NCI-H128 (cell line): Measurements from ENCODE around the gene MRE11.

Experiments used
- DNase-seq: peaks from one replicate; lab custom pipeline; 2025; ENCODE audit not compliant: unreplicated experiment; lab: John Stamatoyannopoulos, UW

MRE11 gene

GRCh38 chr11:94493281-94494125 lies at the start of gene MRE11, which contains the start of gene ANKRD49:
Gene MRE11, minus strand, starts transcription at chr11:94493844. Its CDS starts 1,043 bp downstream, at chr11:94492801.
Gene ANKRD49, plus strand, starts transcription at chr11:94493984. Its CDS starts 2,710 bp downstream, at chr11:94496694.
- peak; percentile 93 for DNase-seq

DNA sequence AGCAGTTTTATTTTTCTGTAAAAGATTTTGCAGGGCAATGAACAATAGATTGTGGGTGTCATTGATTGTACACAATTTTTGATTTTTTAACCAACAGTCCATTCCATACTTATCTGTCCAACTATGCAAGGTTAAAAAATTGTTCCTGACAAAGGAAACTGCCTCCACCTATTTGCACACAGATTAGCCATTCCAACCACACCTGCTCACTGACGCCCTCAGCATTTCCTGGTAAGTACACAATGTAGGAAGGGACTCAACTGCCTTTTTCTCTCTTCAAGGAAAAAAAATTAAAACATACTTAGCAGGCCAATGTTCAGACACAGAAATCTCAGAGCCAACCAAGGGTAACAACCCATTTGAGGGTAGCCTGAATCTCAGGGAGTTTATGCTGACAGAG lies 45.8 kb upstream of the MRE11 start:
- no peak for DNase-seq

GRCh38 chr11:94537031-94537600 lies 43.5 kb upstream of the MRE11 start:
- DNase-seq, result no peak

- no peak for DNase-seq
Observed at GRCh38 chr11:94536386-94536785, 42.7 kb upstream of the MRE11 start.

DNA sequence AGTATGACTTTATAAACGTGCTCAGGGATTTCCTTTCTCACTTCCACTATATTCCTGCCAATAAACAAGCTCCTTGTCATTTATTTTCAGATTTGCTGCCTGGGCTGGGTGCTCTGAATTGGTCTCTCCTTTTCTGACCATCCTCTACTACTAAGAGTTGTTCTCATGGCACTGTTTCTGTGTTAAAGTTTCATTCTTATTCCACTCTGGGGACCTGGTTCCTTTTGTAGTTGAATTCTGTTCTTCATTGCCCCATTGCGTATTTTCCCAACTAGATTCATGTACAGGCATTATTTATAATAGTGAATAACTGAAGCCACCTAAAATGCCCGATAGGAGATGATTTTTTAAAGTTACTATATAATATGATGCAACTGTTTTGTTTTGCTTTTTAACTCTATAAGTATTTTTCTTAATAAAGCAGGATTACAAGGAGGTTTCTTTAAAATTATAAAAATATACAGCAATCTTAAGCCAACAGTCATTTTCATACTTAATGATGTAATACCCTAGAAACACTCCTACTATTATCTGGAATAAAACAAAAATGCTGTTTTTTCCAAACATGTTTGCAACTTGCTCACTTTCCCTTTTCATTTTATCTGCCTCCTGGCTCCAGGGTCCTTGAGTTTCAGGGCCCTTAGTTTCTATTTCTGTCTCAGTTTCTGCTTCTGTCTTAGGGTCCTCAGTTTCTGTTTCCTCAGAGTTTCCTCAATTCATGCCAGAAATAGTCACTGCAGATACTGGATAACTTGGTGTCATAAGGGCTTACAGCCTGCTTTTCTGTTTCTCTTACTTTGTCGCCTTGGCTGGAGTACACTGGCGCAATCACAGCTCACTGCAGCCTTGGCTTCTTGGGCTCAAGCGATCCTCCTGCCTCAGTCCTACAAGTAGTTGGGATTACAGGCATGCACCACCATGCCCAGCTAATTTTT lies 40.3 kb upstream of the MRE11 start:
- no peak for DNase-seq

DNA sequence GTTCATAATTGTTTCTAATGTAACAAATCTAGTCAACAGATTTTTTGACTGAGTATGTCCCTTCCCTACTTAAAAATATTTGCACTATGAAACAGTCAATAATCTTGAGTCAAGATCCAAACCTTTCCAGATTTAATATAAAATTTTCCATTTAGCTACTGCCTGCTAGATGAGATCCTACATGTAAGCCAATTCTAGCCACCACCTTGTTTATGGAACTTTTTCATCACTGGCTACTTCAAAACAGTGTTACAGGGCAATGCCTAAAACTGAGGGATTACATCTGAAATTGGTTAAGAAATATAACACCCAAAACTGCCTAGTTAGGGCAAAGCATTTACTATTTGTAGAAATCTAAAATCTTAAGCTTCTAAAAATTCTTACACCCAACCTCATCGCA lies 39.6 kb upstream of the MRE11 start:
- no peak for DNase-seq

DNA sequence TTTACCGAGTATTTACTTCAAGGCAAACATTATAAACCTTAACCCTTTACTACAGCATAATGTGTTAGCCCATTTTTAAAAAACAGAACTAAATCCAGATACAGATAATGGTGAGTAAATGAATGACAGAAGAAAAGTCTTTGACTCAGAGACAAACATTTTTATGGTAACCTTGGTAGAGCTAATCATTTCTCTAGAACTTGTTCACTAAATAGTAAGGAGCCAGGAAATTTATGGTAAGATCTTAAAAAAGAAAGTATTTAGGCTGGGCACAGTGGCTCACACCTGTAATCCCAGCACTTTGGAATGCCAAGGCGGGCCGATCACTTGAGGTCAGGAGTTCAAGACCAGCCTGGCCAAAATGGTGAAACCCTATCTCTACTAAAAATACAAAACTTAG lies 38.6 kb upstream of the MRE11 start:
- no peak for DNase-seq

DNA sequence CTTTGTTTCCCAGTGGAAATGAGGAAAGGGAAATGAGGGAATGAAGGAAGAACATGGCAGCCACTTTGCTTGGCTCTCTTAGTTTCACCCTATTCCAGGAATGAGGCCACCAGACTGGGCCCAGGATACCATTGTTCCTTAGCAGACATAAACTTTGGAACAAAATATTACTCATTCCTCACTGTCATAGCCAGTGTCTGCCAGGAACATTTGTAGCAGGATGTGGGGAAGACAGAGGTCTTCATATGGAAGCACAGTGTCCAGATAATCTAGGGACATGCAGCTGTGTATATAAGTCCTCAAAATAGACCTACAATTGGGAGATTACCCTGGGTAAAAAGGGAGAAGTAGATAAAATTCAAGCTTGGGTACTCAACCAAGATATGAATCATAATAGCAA lies 34.9 kb upstream of the MRE11 start:
- DNase-seq, result no peak

DNA sequence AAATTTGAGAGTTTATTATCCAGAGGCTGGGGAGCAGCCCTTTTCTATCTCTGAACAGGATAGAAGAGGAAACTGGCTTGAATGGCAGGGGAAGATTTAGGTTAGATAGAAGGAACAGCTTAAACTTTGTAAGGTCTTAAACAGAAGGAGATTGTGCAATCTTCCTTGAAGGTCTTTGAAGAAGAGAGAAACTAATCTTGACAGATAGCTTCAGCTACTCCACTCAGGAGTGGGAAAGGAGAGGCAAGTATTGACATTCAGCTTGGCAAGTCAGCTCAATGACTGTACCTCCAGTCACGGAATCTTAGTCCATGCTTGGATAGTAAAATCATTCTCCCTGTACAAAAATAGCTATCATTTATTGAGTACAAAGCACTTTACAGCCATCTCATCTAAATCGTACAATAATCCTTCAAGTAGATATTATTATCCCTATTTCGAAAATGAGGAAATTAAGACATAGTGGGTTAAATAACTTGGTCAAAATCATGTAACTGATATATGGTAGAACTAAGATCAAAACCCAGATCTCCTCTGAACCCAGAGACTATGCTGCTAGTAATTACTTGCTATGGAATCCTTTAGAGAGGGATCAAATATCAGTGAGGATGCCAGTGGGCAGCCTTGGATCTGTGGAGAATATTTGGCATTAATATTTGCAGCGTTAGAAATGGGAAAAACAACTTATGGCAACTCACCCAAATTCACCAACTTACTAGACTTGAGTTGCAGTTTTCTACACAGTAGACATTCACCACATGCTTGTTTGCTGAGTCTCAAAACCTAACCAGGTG lies 33.2 kb upstream of the MRE11 start:
- DNase-seq, result no peak

DNA sequence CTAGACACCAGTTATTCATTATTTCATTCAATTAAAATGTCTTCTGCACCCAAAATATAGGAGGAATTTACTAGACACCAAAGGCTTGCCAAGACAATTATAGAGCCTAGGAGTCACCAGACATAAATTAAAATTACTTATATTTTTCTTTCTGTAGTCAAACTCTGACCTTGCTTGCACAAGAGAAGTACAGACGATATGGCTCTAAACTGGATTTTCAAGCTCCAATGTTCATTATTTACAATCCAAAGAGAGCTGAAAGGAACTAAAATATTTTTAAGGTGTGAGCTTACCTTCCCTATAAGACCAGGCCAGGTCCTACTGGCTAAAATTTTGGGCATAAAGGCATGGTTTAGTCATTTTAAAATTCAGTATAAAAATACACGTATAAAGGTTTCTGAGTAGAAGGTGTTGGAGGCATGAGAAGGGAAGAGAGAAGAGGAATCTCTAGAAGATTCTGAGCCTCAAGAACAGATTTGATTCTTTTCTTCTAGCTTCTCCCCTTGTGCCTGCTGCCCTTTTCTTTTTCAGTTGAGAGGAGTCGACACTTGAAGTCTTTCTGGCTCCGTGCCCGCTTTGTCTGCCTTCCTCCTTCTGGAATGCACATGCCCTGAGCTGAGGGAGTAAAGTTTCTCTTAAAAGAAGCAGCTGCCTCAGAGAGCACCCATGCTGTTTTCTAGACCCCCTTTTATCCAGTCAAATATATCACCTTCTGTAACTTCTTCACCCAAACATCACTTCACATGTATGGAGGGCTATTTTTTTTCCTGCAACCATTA lies 32.1 kb upstream of the MRE11 start:
- no peak for DNase-seq

GRCh38 chr11:94524341-94524740 lies 30.7 kb upstream of the MRE11 start:
- no peak for DNase-seq

DNA sequence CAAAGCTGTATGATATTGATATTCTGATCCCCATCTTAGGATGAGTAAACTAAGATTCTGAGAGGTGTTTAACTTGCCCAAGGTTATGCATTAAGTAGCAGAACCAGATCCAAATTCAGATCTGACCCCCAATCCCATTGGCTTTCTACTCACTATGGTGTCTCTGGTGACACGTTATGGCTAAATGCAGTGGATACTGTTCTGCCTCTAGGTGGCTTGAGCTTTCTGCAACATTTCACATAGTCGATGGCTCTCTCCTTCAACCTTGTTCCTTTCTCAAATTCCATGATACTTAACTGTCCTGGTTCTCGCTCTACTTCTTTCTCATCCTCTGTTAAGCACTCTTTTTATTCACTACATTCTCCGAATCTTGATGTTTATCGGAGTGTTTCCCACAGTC lies 28.0 kb upstream of the MRE11 start:
- no peak for DNase-seq

DNA sequence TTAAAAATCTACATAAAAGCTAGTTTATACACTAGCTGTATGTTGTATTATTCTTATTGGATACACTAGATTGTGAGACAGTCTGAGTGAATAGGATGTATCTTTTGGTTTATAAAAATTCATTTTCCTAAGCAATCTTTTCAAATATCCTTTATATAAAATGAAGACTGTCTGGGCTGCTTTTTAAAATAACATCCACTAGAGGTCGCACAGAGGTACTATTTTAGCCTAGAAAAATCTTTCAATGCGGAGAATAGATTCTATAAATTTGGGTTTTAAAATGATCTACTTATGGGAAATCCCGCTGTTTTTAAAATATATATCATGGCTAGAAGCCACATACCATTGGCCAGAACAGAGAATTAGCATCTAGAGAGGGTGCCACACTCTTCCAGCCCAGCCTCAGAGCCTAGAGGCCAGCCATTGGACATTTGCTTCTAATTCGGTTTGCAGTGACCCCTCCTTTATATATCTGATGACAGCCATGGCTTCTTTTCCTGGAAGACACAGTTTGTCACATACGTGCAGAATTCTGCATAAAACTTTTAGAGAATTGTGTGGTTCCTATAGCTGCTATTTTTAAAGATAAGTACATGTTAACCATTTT lies 25.9 kb upstream of the MRE11 start:
- DNase-seq, result no peak

- no peak for DNase-seq
Observed at GRCh38 chr11:94518300-94518699, 24.7 kb upstream of the MRE11 start.

- DNase-seq, result no peak
Observed at GRCh38 chr11:94516725-94517124, 23.1 kb upstream of the MRE11 start.

GRCh38 chr11:94515398-94515797 lies 21.8 kb upstream of the MRE11 start:
- DNase-seq, result no peak

- peak; percentile 60 for DNase-seq
Observed at GRCh38 chr11:94513091-94513490, 19.4 kb upstream of the MRE11 start.

GRCh38 chr11:94511932-94512781 lies 18.5 kb upstream of the MRE11 start, which contains the start of gene C11orf97:
Gene C11orf97, plus strand, starts transcription at chr11:94512461. Its CDS starts 68 bp downstream, at chr11:94512529.
- DNase-seq, result no peak
